HepG2 (cell line): ENCODE results near the gene LCN2. TPM values are rescaled to one million over a fixed set of nuclear protein-coding genes. Genes with fewer than 3 reads are reported as not detected.
"Not testable (repeated sequence)": the region's sequence is repeated elsewhere in the genome, so short reads cannot be mapped to it uniquely, and the experiment has no call there.

Experiments
- ATAC-seq: fragments of 200-7000 bp; cut with Tn5 transposase; 3 replicates; pipeline ENCODE4 v1.9.1; 2020; ENCODE audit warnings: mild to moderate bottlenecking, moderate library complexity
- BruUV-seq: library from RNA; stranded (reverse); fragments of 400-500 nt; replicated peaks from 2 replicates; lab custom pipeline; 2021; lab: Mats Ljungman, UMichigan
- CTCF ChIA-PET: fragments of 300-600 bp; formaldehyde crosslinking; extraction: SDS; loops from one replicate; lab custom pipeline; 2021; ENCODE audit warnings: low total read pairs, inconsistent platforms, low intra/inter-chr PET ratio; lab: Yijun Ruan, JAX
- POLR2A ChIA-PET: fragments of 350-600 bp; sonication (Branson Sonifier 250); formaldehyde crosslinking; loops from one replicate; lab custom pipeline; 2020; ENCODE audit warnings: antibody characterized with exemption, inconsistent platforms; lab: Yijun Ruan, JAX
- DNase-seq: peaks from one replicate; pipeline ENCODE4 v3.0.0-alpha.2; 2015; ENCODE audit warnings: low spot score
- FAIRE-seq: peaks from 3 replicates; lab custom pipeline; 2011; peaks lifted over from hg19 to GRCh38; lab: Jason Lieb, UNC
- H2AFZ ChIP-seq: one replicate; pipeline ENCODE4 v1.6.1; 2011; ENCODE audit warnings: low read length, inconsistent platforms
- H3K27ac ChIP-seq: fragments of 300-600 bp; 3 replicates; pipeline ENCODE4 v1.8.0; 2011; ENCODE audit warnings: mixed run types, mild to moderate bottlenecking, mixed read lengths, low read length, inconsistent platforms; ENCODE audit not compliant: insufficient read depth; ENCODE audit errors: extremely low read length
- H3K27me3 ChIP-seq, 2 experiments: fragments of 200-600 bp in 1 of 2; 2 replicates in 1 of 2; 3 replicates in 1 of 2; pipeline versions ENCODE4 v1.6.0 to v1.8.0; 2011; ENCODE audit warnings: low read length in 2 of 2, mild to moderate bottlenecking in 2 of 2, moderate library complexity in 2 of 2, inconsistent platforms in 1 of 2; ENCODE audit not compliant: insufficient read depth in 2 of 2, control insufficient read depth in 1 of 2
- H3K36me3 ChIP-seq, 2 experiments: fragments of 200-600 bp in 1 of 2; replicated peaks in 1 of 2; 2 replicates in 1 of 2; 3 replicates in 1 of 2; pipeline versions ENCODE4 v1.5.1 to v1.8.0; 2011; ENCODE audit warnings: low read length in 2 of 2, inconsistent platforms in 1 of 2; ENCODE audit not compliant: insufficient read depth in 2 of 2, control insufficient read depth in 1 of 2
- H3K4me1 ChIP-seq: 2 replicates; pipeline ENCODE4 v1.5.1; 2012; ENCODE audit warnings: low read length, inconsistent platforms; ENCODE audit not compliant: insufficient read depth
- H3K4me2 ChIP-seq: 2 replicates; pipeline ENCODE4 v1.6.0; 2011; ENCODE audit warnings: low read depth, low read length, inconsistent platforms
- H3K4me3 ChIP-seq, 3 experiments: fragments of 200-600 bp in 1 of 3; sonication (generic), shearing (Covaris generic) in 1 of 3; replicated peaks in 1 of 3; 2 replicates each; pipeline ENCODE4 v1.5.1; 2011 to 2016; ENCODE audit warnings: low read length in 3 of 3, inconsistent platforms in 2 of 3, low read depth in 2 of 3, mild to moderate bottlenecking in 2 of 3, control low read depth in 1 of 3, mixed read lengths in 1 of 3; ENCODE audit not compliant: insufficient read depth in 1 of 3
- H3K79me2 ChIP-seq: one replicate; pipeline ENCODE4 v1.6.1; 2011; ENCODE audit warnings: low read length, inconsistent platforms; ENCODE audit not compliant: insufficient read depth
- H3K9ac ChIP-seq: 2 replicates; pipeline ENCODE4 v1.6.0; 2011; ENCODE audit warnings: mild to moderate bottlenecking, low read depth, low read length, inconsistent platforms; ENCODE audit not compliant: insufficient read depth
- H3K9me3 ChIP-seq: 2 replicates; pipeline ENCODE4 v1.5.1; 2012; ENCODE audit warnings: mild to moderate bottlenecking, low read length
- H4K20me1 ChIP-seq: 2 replicates; pipeline ENCODE4 v1.6.0; 2011; ENCODE audit warnings: inconsistent platforms, mild to moderate bottlenecking, low read length, moderate library complexity; ENCODE audit not compliant: insufficient read depth
- FOSL2 ChIP-seq: sonication (generic); formaldehyde crosslinking; IDR thresholded peaks from 2 replicates; pipeline ENCODE4 v1.4.0; 2020; ENCODE audit warnings: missing genetic modification reagents
- ZFP37 ChIP-seq: sonication (generic); formaldehyde crosslinking; IDR thresholded peaks from 2 replicates; pipeline ENCODE4 v1.4.0; 2020; ENCODE audit warnings: missing genetic modification reagents, borderline replicate concordance
- WGBS: methylation state at CpG from one replicate; pipeline ENCODE4 v1.1.6; 2017; ENCODE audit warnings: low lambda C conversion rate; 5-methylcytosine and 5-hydroxymethylcytosine counted together
- in situ Hi-C: cut with HindIII; loops from 2 replicates; pipeline ENCODE4 v1.10.0; 2017; ENCODE audit warnings: low pct_unique_long_range_greater_than_20kb; ENCODE audit not compliant: extremely low pct_ligation_motif_present
- intact Hi-C: fragments of 100-400 bp; cut with micrococcal nuclease; formaldehyde crosslinking; loops from one replicate; pipeline ENCODE4 v1.10.0; 2022; ENCODE audit not compliant: unreplicated experiment
- polyA plus RNA-seq, 8 experiments: library from polyadenylated mRNA; depleted of rRNA in 3 of 8; stranded (reverse) in 7 of 8; unstranded in 1 of 8; fragments of >200 nt; fragmentation: Illumina TruSeq in 4 of 8; extraction: Trizol in 4 of 8; gene quantifications; 2 replicates each; pipeline versions ENCODE4 v1.2.1 to v1.2.3, GENCODE V29; 2011 to 2016; ENCODE audit warnings: low read depth in 4 of 8, missing spikeins in 1 of 8, mixed read lengths in 1 of 8; ENCODE audit not compliant: insufficient read depth in 1 of 8
- total RNA-seq, 5 experiments: library from RNA; depleted of rRNA; stranded (reverse); fragments of >200 nt; fragmentation: Illumina TruSeq; extraction: Trizol; gene quantifications; 2 replicates each; pipeline ENCODE4 v1.2.3, GENCODE V29; 2016; ENCODE audit warnings: low read depth in 1 of 5

The LCN2 gene
- total and polyA plus RNA-seq, 2 of the 13 experiments (the other 11 are each of a cell fraction or from before 2014, with no cell fraction given): 0.38 to 1.4 TPM

DNA sequence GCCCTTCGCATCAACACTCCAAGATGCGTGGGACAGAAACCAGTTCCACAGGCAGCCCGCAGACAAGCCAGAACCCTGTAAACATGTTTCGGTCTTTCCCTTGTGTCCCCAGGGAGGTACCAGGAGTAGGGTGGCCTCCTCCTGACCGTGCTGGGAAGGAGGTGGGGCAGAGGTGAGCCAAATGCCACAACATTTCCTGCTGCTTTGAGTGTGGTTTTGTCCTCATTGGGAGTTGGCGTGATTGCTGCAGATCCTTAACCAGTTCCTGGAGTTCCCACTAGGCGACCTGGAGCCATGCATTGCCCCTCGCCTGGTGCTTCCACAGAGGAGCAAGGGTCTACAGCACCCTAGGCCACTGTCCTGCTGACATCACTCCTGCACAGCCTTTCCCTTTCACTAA lies 13.7 kb upstream of the LCN2 start:
- H3K9me3 ChIP-seq, H3K4me2 ChIP-seq, POLR2A ChIA-PET, BruUV-seq, H4K20me1 ChIP-seq, H2AFZ ChIP-seq, in situ Hi-C loops, H3K36me3 ChIP-seq, H3K27ac ChIP-seq, H3K9ac ChIP-seq, ATAC-seq, CTCF ChIA-PET, H3K27me3 ChIP-seq, H3K4me3 ChIP-seq, intact Hi-C loops, H3K79me2 ChIP-seq, DNase-seq: not testable (repeated sequence)
- peak; percentile 15 for FAIRE-seq
- WGBS: 64% methylated on average over 8 of the region's 8 CpGs
- H3K4me1 ChIP-seq: peaks cover 54% of the 10 kb centered on the region

DNA sequence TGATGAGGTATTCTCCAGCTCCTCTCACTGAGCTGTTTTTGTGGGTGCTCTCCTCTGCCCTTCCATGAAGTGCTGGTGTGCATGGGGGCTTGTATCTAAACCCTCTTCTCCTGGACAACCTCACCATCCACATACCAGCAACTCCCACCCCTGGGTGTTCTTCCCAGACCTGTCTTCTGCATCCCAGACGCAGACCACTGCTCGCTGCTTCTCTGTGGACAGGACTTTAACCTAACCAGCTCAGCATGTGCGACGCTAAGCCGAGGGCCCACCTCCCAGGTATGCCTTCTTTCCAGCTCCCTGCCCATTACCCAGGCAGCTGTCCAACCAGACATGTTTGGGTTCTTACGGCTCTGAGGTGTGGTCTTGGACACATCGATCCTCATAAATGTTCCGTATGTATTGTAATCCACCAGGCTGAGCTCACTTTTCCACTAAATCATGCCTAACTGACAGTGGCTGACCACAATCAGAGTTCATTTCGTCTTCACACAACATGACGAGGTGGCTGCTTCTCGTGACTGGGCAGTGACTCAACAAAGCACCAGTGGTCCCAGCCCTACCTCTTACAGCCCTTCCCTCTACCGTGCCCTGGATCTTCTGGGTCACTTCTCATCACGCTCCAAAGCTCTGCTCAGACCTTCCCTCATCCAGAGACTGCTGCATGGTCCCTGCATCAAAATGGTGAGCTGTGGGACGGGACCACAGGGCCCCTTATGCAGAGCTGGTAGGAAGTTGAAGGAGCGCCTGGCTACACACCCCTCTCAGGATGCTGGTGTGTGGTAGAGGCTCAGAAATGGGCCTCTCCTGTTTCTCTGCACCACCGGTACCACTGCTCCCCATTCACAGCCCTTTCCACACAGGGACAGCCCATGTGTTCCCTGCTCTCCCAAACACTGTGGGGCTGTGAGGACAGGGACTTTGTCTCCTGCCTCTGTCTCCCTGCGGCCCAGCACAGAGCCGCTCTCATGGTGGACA lies 12.1 kb upstream of the LCN2 start:
- no peaks in the 10 kb centered on the region for H3K9me3 ChIP-seq
- POLR2A ChIA-PET: interaction anchor here (0.8 to 1.9 kb wide), 6 partner anchors 9 to 39 kb away, joined by 3 to 12 read pairs (median 4); partner anchors contain the start of gene BBLN
- H3K27me3 ChIP-seq: no peaks in the 10 kb centered on the region; a peak in 1 of 5 replicates
- BruUV-seq: no TSS peak
- H3K36me3 ChIP-seq: no peaks in the 10 kb centered on the region
- FAIRE-seq: peak; percentile 49
- intact Hi-C loops: no loop called here
- peaks cover 47% of the 10 kb centered on the region for H3K4me1 ChIP-seq
- peak overlapping the region; percentile 9; the same call in 1 of the 2 replicates for H3K9ac ChIP-seq
- peak overlapping the region; percentile 76 for H3K4me2 ChIP-seq
- TF ChIP-seq ZFP37 (CRISPR knock-in tag): no peak
- 0 out of 2 replicates have a peak, but pooled peaks have one; percentile 15 for TF ChIP-seq FOSL2
- TF ChIP-seq, all 625 proteins: peak for 1
- DNase-seq (no peak), ATAC-seq (peak; percentile 46)
- 6% methylated on average over 17 of the region's 18 CpGs for WGBS
- CTCF ChIA-PET: no interaction called here
- Histone ChIP-seq H3K79me2 (no peaks in the 10 kb centered on the region), H4K20me1 (no peaks in the 10 kb centered on the region), H3K27ac (no peak overlapping the region), H3K4me3 (peak overlapping the region in 1 of 3 experiments; percentile 53; a peak in 3 of 6 replicates), H2AFZ (peak overlapping the region; percentile 86)
- in situ Hi-C loops: no loop called here
